OCI-LY7 (cell line): ENCODE data around the gene EPS8L1. TPM values are rescaled to one million over a fixed set of nuclear protein-coding genes. Genes with fewer than 3 reads are reported as not detected.

Source experiments
- BruUV-seq: library from RNA; stranded (reverse); fragments of 400-500 nt; replicated peaks from 2 replicates; lab custom pipeline; 2021; lab: Mats Ljungman, UMichigan
- CTCF ChIA-PET: fragments of 300-600 bp; sonication (Branson Sonifier 250); formaldehyde crosslinking; loops from one replicate; lab custom pipeline; 2022; ENCODE audit warnings: antibody characterized with exemption; ENCODE audit not compliant: unreplicated experiment; lab: Charles Lee
- POLR2A ChIA-PET: fragments of 300-600 bp; sonication (Branson Sonifier 250); formaldehyde crosslinking; loops from one replicate; lab custom pipeline; 2022; ENCODE audit warnings: antibody characterized with exemption; lab: Charles Lee
- DNase-seq: peaks from one replicate; pipeline ENCODE4 v3.0.0-alpha.2; 2015; ENCODE audit warnings: low spot score
- H2AFZ ChIP-seq: fragments of 200-600 bp; sonication (generic), shearing (Covaris generic); 2 replicates; pipeline ENCODE4 v1.6.1; 2014; ENCODE audit warnings: mild to moderate bottlenecking, antibody characterized with exemption, low read length, moderate library complexity
- H3K27ac ChIP-seq: fragments of 200-600 bp; sonication (generic); 2 replicates; pipeline ENCODE4 v1.5.1; 2014; ENCODE audit warnings: mixed run types, low read depth, mild to moderate bottlenecking, moderate library complexity, low read length, inconsistent platforms; ENCODE audit not compliant: poor library complexity, severe bottlenecking
- H3K36me3 ChIP-seq: fragments of 200-600 bp; sonication (generic); 2 replicates; pipeline ENCODE4 v1.6.1; 2014; ENCODE audit warnings: mild to moderate bottlenecking, antibody characterized with exemption, low read length, moderate library complexity, mixed read lengths; ENCODE audit not compliant: insufficient read depth
- H3K4me1 ChIP-seq: fragments of 200-600 bp; sonication (generic); 2 replicates; pipeline ENCODE4 v1.5.1; 2014; ENCODE audit warnings: mild to moderate bottlenecking, low read length; ENCODE audit not compliant: insufficient read depth, poor library complexity, severe bottlenecking
- H3K4me2 ChIP-seq: fragments of 200-600 bp; sonication (generic); 2 replicates; pipeline ENCODE4 v1.6.1; 2014; ENCODE audit warnings: mild to moderate bottlenecking, low read length
- H3K4me3 ChIP-seq: fragments of 200-600 bp; sonication (generic); 2 replicates; pipeline ENCODE4 v1.5.1; 2014; ENCODE audit warnings: mild to moderate bottlenecking, low read depth, low read length; ENCODE audit not compliant: poor library complexity, severe bottlenecking
- H3K79me2 ChIP-seq: fragments of 200-600 bp; sonication (generic); 2 replicates; pipeline ENCODE4 v1.6.1; 2016; ENCODE audit warnings: low read depth, mild to moderate bottlenecking, low read length, moderate library complexity, mixed read lengths; ENCODE audit not compliant: insufficient read depth
- H3K9me2 ChIP-seq: fragments of 200-600 bp; sonication (generic); 2 replicates; pipeline ENCODE4 v1.6.1; 2016; ENCODE audit warnings: mild to moderate bottlenecking, low read length, mixed read lengths; ENCODE audit not compliant: insufficient read depth
- H3K9me3 ChIP-seq: fragments of 200-600 bp; sonication (generic); 2 replicates; pipeline ENCODE4 v1.6.1; 2014; ENCODE audit warnings: mild to moderate bottlenecking, mixed run types, low read length, mixed read lengths
- H4K20me1 ChIP-seq: fragments of 200-600 bp; sonication (generic); 2 replicates; pipeline ENCODE4 v1.6.1; 2014; ENCODE audit warnings: mild to moderate bottlenecking, antibody characterized with exemption, low read length, moderate library complexity, mixed read lengths; ENCODE audit not compliant: insufficient read depth
- EZH2phosphoT487 ChIP-seq: fragments of 200-600 bp; sonication (generic); IDR thresholded peaks from 2 replicates; pipeline ENCODE4 v1.6.1; 2018; ENCODE audit warnings: low read depth, borderline replicate concordance, mild to moderate bottlenecking, mixed run types, antibody characterized with exemption, low read length, moderate library complexity, mixed read lengths
- intact Hi-C: fragments of 100-400 bp; cut with micrococcal nuclease; formaldehyde crosslinking; loops from one replicate; pipeline ENCODE4 v1.10.0; 2022; ENCODE audit not compliant: unreplicated experiment
- total RNA-seq, 2 experiments: library from RNA; depleted of rRNA in 1 of 2; stranded (reverse); fragments of >200 nt in 1 of 2; shearing (Covaris generic) in 1 of 2; gene quantifications; 2 replicates each; pipeline ENCODE4 v1.2.3, GENCODE V29; 2014 to 2022
- TF ChIP-seq, protein P1 (sequence below): fragments of 200-600 bp; sonication (generic); conservative IDR thresholded peaks from 2 replicates; pipeline ENCODE4 v1.5.1; 2014; ENCODE audit warnings: mild to moderate bottlenecking, antibody characterized with exemption, low read length, moderate library complexity, mixed read lengths

EPS8L1 gene
- total RNA-seq, 2 experiments from 2014 or later: 11.1 to 12.5 TPM

DNA sequence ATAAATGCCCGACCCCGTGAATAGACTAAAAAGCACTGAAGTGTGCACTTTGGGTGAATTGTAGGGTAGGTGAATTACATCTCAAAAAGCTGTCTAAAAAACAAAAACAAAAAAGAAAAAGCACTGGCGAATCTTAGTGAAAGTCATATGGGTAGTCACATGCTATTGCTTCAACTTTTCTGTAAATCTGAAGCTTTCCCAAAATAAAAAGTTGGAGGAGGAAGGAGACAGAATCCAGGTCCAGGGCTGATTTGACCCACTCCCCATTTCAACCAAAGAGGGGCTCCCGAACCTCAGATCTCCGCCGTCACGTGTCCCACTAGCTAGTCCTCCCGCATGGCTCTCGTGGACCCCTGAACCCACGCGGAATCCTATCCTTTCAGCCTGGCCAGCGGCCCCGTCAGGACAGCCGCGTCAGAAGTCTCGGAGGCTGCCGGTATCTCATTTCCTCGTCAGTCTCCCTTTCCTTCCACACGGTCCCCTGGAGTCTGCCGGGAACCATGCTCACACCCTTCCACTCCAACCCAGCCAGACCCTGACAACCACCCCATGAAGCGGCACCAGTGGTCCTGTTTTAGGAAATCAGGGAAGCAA, 35.7 kb downstream of the EPS8L1 start:
- Histone ChIP-seq H2AFZ (no peak overlapping the region), H3K4me3 (no peak overlapping the region), H4K20me1 (peaks cover 19% of the 10 kb centered on the region), H3K79me2 (peaks cover 55% of the 10 kb centered on the region), H3K36me3 (peaks cover 75% of the 10 kb centered on the region), H3K9me3 (no peaks in the 10 kb centered on the region), H3K27ac (no peak overlapping the region), H3K4me1 (peaks cover 34% of the 10 kb centered on the region), H3K9me2 (no peaks in the 10 kb centered on the region), H3K4me2 (no peak overlapping the region)
- DNase-seq: no peak
- BruUV-seq: no TSS peak
- POLR2A ChIA-PET: no interaction called here
- TF ChIP-seq EZH2phosphoT487: no peak
- TF ChIP-seq, protein P1, sequence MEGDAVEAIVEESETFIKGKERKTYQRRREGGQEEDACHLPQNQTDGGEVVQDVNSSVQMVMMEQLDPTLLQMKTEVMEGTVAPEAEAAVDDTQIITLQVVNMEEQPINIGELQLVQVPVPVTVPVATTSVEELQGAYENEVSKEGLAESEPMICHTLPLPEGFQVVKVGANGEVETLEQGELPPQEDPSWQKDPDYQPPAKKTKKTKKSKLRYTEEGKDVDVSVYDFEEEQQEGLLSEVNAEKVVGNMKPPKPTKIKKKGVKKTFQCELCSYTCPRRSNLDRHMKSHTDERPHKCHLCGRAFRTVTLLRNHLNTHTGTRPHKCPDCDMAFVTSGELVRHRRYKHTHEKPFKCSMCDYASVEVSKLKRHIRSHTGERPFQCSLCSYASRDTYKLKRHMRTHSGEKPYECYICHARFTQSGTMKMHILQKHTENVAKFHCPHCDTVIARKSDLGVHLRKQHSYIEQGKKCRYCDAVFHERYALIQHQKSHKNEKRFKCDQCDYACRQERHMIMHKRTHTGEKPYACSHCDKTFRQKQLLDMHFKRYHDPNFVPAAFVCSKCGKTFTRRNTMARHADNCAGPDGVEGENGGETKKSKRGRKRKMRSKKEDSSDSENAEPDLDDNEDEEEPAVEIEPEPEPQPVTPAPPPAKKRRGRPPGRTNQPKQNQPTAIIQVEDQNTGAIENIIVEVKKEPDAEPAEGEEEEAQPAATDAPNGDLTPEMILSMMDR: no peak
- CTCF ChIA-PET: no interaction called here
- intact Hi-C loops: no loop called here

DNA sequence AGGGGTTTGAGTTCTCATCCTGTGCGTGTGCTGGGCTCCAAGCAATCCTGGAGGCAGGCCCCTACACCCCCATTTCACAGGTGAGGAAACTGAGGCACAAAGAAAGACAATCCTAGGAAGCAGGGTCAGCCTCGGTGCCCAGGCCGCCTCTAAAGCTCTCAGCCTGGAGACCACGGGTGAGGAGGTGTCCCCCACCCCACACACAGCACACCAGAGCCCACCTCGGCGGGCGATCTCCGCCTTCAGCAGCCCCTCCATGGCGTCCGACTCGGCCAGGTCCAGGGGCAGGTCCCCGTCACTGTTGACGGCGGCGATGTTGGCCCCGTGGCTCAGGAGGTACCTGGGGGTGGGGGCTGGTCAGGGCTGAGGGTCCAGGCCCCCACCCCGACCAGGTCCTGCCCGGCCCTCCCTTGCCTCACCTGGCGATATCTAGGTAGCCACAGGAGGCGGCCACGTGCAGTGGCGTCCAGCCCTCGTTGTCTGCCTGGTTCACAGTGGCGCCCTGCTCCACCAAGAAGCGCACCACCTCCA, 36.6 kb downstream of the EPS8L1 start:
- H3K4me3 ChIP-seq: peak overlapping the region; percentile 86
- no peak for DNase-seq
- H3K4me2 ChIP-seq: peak overlapping the region; percentile 96
- peak overlapping the region; percentile 84 for H3K27ac ChIP-seq
- no peaks in the 10 kb centered on the region for H3K9me3 ChIP-seq
- no peak for TF ChIP-seq EZH2phosphoT487
- TF ChIP-seq, protein P1: no peak
- peaks cover 65% of the 10 kb centered on the region for H3K36me3 ChIP-seq
- H3K4me1 ChIP-seq: peaks cover 34% of the 10 kb centered on the region
- ChIA-PET CTCF (no interaction called here), POLR2A (no interaction called here)
- H3K79me2 ChIP-seq: peaks cover 63% of the 10 kb centered on the region
- BruUV-seq: no TSS peak
- H3K9me2 ChIP-seq: no peaks in the 10 kb centered on the region
- H4K20me1 ChIP-seq: peaks cover 19% of the 10 kb centered on the region
- intact Hi-C loops: no loop called here
- H2AFZ ChIP-seq: no peak overlapping the region
